HG02798 (cell line): Measurements from ENCODE around the gene OPCML.

ENCODE experiments used
- ATAC-seq: cut with Tn5 transposase; IDR thresholded peaks from one replicate; pipeline ENCODE4 v1.9.1; 2021; ENCODE audit warnings: mild to moderate bottlenecking; ENCODE audit not compliant: unreplicated experiment, poor library complexity

OPCML gene

DNA sequence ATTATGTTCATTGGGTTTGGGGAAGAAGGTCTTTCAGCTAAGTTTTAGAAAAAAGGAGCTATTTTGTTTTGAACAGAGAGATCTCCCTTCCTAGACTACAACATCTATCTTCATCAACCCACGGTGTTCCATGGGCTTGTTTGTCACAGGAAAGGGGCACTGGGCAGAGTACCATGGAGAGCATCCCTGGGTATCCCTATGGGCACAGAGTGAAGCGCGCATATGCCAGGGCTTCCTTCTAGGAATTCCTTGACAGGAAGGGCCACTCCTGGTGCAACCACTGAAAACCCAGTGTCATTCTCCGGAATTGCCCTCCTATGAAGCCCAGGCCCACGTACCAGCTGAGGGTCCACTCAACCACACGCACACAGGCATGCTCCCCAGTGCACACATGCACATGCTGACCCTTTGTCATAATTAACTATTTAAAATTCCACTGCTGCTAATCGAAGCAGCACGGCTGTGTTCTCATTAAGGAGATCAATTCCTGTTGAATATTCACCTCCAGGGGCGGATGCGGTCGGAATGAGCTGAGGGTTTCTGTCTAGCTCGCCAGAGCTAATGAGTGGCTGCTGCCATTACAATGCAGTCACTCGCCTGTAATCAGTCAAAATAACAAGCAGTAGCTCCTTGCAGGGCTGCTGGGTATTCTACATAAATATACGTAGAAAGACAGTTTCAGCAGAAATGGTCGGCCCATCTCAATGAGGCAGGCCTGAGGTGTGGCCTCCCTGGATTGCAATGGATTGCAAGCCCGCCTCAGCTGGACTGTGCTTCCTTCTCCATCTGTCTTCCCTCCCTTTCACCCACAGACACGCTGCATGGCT lies 512.5 kb downstream of the OPCML start:
- ATAC-seq, result no peak

- no peak for ATAC-seq
These were observed 516.8 kb downstream of the OPCML start for GRCh38 chr11:133015457-133015856.

DNA sequence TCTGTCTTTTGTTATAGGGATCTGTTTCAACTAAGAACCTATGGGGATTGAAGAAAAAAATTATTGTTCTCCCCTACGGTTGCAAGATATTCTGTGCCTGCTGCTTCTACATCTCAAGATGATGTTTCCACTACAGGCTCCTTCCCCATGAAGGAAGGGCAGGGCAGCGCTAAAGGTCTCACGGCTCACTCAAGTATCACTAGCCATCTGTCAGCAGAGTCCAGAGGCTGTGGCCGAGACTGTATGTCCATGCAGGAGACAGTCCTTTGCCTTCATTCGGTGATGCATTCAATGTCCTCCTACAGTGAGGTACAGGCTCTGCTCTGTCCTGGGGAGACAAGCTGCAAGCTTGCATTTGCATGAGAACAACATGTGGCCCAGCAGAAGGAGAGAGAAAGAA lies 518.0 kb downstream of the OPCML start:
- ATAC-seq, result no peak

DNA sequence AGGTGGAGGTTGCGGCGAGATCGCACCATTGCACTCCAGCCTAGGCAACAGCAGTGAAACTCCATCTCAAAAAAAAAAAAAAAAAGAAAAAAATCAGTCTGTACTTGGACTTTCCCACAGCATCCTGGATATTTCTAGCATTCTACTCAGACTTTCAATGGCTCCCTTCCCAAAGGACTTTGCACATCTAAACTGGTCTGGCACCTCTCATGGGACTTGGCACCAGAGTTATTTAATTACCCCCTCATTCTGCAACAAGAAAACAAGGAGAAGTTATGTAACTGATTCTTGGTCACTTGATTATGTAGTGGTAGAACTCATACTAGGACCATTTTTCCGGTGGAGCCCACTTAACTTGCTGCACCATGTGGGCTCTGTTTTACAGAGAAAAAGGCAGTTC lies 519.5 kb downstream of the OPCML start:
- no peak for ATAC-seq

DNA sequence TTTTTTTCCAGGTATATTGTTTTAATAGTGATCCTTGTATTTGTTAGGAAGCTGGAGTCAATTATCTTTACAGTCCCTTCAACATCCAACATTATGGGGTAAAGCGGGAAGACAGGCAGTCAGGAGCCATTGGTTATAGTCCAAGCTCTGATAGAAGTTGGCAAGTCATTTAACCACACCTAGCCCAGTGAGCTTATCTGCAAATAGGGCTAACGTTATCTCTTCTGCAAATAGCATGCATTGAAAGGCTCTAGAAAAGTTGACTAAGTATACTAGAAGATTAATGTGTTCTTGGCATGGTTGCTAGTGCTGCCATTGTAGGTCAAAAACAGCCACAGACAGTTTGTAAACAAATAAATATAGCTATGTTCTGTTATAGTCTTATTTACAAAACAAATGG lies 520.7 kb downstream of the OPCML start:
- ATAC-seq, result no peak

- ATAC-seq, result no peak
These were observed 525.2 kb downstream of the OPCML start for GRCh38 chr11:133007027-133007584.

DNA sequence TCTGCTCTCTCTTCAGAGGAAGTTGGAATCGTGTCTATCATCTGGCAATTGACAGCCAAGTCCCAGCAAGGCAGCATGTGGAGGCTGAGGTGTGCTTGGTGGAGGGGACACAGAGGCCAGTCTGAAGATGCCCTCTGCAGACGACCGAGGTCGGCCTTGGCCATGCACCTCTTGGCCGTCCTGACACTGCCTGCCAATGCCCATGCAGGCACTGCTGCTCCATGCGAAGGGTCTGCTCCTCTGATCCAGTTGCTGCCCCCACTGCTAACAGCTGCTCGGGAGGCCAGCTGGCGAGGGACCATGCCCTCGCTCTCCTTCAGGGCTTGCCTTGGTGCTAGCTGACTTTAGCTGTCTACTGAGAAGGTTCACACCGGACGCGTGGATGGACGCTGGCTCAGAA lies 527.9 kb downstream of the OPCML start:
- no peak for ATAC-seq

- ATAC-seq, result no peak
These were observed 532.8 kb downstream of the OPCML start for GRCh38 chr11:132999516-132999915.

DNA sequence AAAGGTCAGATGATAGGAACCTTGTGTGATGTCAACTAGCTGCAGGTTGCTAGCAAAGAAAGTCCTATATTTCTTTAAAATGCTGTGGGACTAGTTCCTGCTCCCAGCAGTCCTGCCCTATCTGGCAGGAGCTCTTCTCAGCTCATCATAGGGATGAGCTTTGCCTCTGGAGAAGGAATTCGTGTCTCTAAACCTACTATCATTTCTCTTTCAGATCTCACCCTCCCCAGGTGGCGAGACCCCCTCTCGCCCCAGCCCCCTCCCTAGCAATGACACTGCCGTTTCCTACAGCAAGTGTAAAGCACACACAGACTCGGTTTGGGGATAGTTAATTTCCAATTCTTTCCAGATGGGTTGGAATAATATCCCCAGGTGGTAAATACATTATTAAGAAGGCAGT lies 533.3 kb downstream of the OPCML start:
- ATAC-seq, result no peak

DNA sequence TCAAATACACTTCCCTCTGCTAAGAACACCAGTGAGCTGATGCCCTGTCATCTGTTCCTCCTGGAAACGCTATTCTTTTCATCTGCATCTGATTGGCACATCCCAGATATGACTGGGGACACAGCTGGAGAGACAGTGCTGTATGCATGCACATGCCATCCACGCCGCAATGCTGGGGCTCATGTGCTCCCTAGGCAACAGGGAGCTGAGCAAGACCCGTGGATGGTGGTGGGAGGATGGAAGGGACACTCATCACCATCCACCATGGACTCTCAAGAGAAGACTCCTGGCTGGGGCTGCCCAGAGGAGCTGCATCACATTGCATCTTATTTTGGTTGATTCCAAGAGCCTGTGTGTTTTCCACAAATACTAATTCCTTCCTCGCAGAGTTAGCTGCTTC lies 534.9 kb downstream of the OPCML start:
- ATAC-seq, result no peak

DNA sequence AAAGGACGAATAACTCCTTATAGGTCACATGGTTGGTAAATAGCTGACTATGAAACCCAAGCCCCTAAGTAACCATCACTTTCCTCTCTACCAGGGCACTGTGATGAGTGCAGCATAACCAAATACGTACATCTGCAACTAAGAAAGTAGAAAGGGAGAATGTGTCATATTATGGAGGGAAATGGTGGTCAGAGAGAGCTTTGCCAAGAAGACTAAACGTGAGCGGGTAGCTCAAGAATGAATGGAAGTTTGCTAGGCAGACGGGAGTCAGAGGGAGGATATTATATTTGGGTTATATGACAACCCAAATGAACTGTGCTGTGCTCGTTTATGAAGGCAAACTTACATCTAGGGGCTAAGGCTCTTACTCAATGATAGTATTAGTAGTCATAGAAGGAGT lies 537.3 kb downstream of the OPCML start:
- no peak for ATAC-seq

GRCh38 chr11:132993991-132994502 lies 538.3 kb downstream of the OPCML start:
- ATAC-seq, result no peak

GRCh38 chr11:132992838-132993631 lies 539.3 kb downstream of the OPCML start:
- no peak for ATAC-seq

GRCh38 chr11:132988411-132988810 lies 543.9 kb downstream of the OPCML start:
- no peak for ATAC-seq

- ATAC-seq, result no peak
These were observed 544.4 kb downstream of the OPCML start for GRCh38 chr11:132987936-132988335.

GRCh38 chr11:132983641-132983978 lies 548.7 kb downstream of the OPCML start:
- ATAC-seq, result no peak

DNA sequence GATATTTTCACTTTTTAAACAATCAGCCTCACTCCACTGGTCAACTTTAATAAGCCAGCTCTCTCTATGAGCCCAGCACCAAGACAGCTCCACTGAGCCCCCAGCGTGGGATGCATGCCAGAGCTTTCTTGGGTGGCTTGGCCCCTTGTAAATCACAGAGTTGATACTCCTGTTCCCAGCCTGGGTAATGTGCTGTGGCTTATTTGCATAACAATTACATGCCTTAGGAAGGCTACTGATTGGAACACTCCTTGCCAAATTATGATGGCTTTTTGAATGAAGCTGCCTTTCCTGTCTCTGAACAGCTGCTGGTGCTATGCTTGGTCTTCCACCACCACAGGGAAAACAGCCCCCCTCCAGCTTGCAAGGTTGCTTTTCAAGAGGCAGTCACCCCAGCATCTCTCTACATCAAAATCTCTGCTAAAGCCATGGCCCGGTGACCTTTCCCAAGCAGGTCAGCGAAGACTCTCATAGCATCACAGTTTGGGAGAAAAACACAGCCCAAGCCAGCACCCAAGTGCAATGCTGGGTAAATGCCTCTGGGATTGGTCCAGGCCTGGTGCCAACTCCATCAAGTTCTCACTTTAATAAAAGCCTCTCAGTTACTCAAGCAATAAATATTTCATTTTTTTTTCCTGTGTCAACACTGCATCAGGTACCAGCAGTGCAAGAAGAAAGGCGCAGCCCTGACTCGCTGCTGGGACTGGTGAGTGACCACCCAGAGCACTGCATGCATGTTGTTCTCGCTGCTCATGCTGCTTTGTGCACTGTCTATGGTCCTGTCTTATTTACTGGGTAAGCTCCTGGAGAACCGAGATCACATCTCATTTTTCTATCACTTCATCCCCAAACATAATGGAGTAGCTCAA lies 549.3 kb downstream of the OPCML start:
- ATAC-seq, result no peak

DNA sequence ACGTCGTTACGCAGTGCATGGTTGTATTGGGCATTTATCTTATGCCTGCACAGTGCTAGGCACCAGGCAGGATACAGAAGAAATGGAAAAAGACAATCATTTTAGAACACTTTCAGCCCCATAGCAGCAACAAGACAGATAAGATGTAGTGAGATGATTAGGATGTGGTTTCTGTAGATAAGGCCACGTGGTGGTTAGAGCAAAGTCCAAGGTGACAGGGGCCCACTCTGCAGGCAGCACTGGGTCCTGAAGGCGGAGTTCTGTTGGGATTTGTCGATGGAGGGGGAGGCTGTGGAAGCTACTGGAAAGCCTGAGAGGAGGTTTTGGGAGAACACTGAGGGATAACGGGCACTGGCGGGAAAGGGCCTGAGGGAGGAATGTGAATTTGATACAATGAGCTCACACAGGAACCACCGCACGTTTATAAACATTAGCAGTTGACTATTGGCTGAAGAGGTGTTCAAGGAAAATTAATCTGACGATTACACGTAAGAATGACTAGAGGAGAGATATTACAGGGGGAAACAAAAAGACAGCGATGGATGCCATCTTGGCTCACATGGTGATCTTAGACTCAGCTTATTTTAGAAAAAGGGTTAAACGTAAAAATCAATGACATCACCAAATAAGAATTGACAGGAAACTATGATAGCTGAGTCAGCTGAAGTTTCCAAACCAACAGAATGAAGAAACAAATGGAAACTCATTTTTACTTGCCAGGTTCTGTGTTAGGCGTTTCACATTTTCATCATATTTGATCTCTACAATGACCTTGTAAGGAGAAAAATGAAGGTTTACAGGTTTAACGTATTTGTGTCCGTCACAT lies 551.0 kb downstream of the OPCML start:
- ATAC-seq, result no peak

- ATAC-seq, result no peak
These were observed 551.6 kb downstream of the OPCML start for GRCh38 chr11:132980670-132981069.
